HT1080 (cell line): ENCODE measurements around the gene KRTAP13-4. TPM values are rescaled to one million over a fixed set of nuclear protein-coding genes. Genes with fewer than 3 reads are reported as not detected.

Source experiments
- DNase-seq: peaks from one replicate; pipeline ENCODE4 v3.0.0-alpha.2; 2015; ENCODE audit warnings: low read depth
- polyA plus RNA-seq, 2 experiments: library from polyadenylated mRNA; depleted of rRNA; stranded (reverse); fragments of >200 nt; gene quantifications; 2 replicates each; pipeline ENCODE4 v1.2.3, GENCODE V29; 2015
- total RNA-seq: library from RNA; depleted of rRNA; stranded (reverse); fragments of >200 nt; shearing (Covaris generic); gene quantifications from 2 replicates; pipeline ENCODE4 v1.2.3, GENCODE V29; 2014; rRNA removed

Gene KRTAP13-4, protein sequence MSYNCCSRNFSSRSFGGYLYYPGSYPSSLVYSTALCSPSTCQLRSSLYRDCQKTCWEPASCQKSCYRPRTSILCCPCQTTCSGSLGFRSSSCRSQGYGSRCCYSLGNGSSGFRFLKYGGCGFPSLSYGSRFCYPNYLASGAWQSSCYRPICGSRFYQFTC
- not detected in 2 replicates for total RNA-seq
- not detected in 2 replicates for polyA plus RNA-seq (2015; cell fraction: cytosol; rRNA removed)
- not detected in 2 replicates for polyA plus RNA-seq (2015; cell fraction: nucleus; rRNA removed)

DNA sequence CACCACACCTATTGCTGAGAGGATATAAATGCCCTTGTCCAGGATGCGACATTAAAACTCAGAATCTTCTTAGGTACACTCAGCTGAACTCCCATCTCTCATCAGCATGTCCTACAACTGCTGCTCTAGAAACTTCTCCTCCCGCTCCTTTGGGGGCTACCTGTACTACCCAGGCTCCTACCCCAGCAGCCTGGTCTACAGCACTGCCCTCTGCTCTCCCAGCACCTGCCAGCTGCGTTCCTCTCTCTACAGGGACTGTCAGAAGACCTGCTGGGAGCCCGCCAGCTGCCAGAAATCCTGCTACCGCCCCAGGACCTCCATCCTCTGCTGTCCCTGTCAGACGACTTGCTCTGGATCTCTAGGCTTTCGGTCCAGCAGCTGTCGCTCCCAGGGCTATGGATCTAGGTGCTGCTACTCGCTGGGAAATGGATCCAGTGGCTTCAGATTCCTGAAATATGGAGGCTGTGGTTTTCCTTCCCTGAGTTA, at the start of gene KRTAP13-4:
TSS of gene KRTAP13-4 (plus strand) at position 51 of the 486 bp plus-strand sequence. CDS start at position 107, 56 bp downstream.
- DNase-seq: no peak

DNA sequence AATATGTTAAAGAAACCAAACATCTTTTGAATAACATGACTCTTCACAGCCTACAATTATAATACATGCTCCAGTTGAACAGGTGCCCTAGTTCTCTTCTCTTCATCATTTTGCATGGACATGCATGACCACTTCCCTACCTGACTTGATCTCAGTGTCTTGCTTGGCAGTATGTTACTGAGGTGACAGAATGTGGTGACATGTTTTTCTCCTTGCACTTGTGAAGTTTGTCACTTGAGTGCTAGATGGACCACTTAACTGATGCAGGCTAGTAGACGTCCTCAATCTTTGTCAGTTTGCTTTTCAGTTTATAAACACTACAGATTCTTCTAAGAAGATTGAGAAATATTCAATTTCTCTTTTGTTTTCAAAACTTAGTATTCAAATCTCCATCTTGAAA, 47.8 kb upstream of the KRTAP13-4 start:
- DNase-seq: no peak

DNA sequence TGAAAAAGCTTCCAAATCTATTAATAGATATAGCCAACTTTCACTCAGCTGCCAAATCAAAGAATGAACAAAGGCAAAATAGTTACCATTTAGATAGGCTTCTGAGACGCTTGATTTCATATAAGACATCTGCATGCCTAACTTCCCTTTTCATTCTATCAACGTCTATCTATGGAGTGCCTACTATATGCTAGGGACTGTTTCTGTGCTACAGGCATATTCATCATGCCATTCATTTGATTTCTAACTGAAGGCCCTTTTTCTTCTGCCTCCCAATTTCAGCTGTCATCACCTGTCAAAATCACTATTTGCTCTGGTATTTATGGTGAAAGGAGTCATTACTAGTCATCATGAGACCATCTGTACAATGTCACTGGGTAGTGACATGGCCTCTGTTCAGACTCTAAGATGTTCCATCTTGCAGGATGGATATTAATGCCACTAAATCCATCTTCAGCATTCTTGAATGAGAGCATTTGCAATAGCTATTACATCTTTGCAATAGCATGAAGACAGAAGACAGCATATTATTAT, 38.5 kb upstream of the KRTAP13-4 start:
- DNase-seq: no peak

DNA sequence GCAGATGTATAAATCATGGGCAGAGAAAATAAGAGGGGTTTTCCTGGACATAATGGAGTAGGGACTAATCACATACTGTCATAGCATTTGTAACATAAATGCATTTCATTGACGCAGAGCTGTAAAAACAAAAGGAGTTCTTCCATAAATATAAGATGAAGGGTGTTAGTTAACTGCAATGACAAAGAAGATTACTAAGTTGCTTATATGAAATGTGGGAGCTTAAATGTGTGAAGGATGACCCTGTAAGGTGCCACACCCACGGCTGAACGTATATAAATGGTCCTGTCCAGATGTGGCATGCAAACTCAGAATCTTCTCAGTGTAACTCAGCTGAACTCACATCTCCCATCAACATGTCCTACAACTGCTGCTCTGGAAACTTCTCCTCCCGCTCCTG, 34.3 kb upstream of the KRTAP13-4 start, which contains the start of gene KRTAP13-1:
TSS of gene KRTAP13-1 (plus strand) at position 301 of the 400 bp plus-strand sequence. CDS start at position 357, 56 bp downstream.
- DNase-seq: no peak

DNA sequence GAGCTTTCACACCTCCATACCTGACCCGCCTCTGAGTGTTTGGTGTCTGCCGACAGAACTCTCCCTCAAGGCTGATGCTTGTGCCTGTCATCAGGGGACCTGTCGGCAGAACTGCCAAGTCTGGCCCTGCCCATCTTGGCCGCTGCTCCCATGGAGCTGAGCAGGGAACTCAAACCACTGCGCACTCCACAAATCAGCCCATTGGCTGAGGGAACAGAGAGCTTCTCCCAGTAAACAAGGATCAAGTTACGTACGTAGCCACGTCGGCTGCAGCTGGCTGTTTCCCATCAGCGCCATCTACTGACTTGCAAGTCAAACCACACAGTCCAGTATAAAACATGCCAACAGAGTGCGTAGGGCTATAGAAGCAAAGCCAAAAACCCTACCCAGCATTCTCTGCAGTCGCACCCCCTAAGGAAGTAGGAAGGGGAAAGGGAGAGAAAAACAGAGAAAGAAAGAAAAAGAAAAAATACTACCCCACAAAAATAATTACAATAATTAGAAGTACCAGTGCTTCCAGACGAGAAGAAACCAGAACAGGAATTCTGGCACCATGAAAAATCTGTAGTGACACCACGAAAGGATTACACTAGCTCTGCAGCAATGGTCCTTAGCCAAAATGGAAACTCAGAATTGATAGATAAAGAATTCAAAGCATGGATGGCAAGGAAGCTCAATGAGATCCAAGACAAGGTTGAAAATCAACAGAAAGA, 21.1 kb upstream of the KRTAP13-4 start:
- peak; percentile 81 for DNase-seq

DNA sequence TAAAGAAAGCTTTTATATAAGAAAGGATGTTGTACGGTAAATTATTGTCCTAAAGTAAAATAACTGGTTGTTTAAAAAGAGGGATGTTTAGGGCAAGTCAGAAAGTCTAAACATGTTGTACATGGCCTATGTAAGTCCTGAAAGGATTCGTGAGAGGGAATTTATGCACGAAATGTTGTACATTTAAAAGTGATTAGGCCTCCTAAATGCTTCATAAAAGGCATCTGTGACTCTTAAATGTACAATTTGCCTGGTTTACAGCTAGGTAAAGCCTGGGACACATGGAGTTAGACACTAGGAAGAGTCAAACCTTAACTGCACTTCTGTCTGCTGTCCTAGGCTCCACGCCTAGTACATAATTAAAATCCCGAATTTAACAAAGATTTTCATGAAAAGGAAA, 14.0 kb upstream of the KRTAP13-4 start:
- DNase-seq: no peak

DNA sequence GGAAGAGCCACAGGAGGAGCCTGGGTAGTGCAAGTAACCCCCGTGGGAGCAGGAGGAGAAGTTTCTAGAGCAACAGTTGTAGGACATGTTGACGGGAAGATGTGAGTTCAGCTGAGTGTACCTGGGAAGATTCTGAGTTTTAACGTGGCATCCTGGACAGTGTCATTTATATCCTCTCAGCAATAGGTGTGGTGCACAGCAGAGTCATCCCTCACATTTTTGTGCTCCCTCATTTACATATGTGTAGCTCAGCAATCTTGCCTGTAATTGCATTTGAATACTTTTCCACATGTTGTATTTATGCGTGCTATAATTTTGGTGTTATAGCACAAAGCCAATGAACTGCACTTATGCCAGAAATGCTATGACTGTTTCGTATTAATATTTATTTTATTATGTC, 4.2 kb upstream of the KRTAP13-4 start, which contains the start of gene KRTAP13-3:
TSS of gene KRTAP13-3 (minus strand) at position 101 of the 400 bp plus-strand sequence. CDS start at position 87, 14 bp downstream.
- no peak for DNase-seq

DNA sequence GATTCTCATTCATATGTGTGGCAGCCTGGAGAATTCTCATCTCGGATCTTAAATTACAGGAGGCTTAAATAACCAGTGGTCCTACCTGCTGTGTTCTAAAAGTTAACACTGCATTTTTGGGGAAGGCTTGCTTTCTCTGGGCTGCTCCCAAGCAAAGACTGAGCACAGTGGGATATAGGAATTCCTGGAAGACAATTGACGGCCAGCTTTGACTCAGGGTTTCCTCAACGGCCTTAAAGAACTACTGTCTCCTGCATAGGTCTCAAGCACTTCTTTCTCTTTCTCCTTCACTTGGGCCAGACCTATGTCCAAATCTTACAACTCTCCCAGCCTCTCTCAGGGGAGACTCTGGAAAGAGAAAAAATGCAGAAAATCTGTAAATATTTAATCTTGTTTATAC, 3.3 kb upstream of the KRTAP13-4 start:
- no peak for DNase-seq

DNA sequence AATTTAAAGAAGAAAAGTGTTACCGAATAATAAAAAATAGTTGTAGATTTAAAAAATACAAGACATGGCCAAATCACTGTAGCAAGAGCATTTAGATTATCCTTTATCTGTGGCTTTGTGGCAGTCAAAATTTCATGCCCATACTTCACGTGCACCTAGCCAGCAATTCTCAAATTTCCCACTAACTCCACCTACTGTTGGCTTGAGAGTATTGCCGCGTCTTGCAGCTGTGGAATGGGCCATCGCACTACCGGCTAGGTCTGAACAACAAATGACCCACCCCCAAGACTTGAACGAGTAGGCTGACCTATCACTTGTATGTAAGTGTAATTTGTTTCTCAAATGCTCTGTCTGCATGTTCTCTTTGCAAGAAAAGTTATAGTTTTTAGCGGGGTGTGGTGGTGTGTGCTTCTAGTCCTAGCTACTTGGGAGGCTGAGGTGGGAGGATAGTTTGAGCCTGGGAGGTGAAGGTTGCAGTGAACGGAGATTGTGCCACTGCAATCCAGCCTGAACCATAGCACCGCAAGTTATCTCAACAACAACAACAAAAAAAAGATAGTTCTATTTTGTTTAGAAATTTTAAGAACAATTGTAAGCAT, 4.1 kb downstream of the KRTAP13-4 start:
- DNase-seq: peak; percentile 39

DNA sequence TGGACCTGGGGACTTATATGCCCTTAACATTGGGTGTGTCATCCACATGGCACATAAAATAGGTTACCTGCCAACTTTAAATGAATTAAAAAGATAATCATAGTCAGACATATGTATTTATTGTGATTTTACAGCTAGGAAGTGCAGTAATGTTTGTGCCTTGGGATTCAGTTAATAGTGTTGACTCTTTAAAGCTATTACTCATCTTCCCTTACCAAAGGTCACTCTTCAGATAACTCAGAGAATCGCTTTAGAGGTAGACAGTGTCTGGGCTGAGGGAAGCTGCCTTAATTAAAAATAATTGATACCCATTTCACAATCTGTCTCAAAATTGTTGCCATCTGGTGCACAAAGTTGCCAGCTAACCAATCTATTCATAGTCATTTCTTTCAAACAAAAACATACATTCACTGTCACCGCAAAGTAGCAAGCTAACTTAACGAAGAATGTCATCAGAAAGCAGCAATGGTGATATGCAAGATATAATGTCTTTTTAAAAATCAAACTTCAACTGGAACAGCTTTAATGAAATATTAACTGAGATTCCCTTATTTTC, 7.1 kb downstream of the KRTAP13-4 start:
- DNase-seq: no peak

DNA sequence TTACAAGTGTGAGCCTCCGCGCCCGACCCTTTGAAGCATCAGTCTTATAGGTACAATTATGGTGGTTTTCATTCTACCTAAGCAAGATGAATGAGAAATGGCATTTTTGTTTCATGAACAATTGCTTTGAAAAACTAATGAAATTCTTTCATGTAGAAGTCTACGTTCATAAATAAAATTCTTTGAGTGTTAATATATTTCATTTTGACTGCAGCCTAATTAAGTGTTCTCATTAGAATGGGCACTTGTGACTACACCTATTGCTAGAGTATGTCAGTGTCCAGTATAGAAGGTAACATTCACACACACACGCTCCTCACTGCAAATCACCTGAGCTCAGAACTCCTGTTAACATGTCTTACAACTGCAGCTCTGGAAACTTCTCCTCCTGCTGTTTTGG, 10.0 kb downstream of the KRTAP13-4 start, which contains the start of gene KRTAP15-1:
TSS of gene KRTAP15-1 (plus strand) at position 301 of the 400 bp plus-strand sequence. CDS start at position 354, 53 bp downstream.
- no peak for DNase-seq

DNA sequence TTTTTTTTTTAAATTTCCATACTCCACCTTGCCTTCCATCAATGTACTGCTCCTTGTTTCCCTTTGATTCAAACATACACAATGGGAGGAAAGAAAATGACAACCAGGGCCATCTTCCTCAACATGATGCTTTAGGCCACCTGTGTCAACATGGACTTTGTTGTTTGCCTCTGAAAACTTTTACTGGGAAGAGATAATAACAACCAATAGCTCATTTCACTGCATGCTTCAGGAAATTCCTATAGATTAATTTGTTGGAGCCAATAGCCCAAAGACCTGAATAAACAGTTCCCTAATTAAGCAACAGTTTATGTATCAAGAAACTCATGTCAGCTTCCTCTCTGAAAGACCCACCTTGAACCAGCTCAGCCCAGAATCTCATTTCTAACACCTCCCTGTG, 13.2 kb downstream of the KRTAP13-4 start:
- DNase-seq: no peak

DNA sequence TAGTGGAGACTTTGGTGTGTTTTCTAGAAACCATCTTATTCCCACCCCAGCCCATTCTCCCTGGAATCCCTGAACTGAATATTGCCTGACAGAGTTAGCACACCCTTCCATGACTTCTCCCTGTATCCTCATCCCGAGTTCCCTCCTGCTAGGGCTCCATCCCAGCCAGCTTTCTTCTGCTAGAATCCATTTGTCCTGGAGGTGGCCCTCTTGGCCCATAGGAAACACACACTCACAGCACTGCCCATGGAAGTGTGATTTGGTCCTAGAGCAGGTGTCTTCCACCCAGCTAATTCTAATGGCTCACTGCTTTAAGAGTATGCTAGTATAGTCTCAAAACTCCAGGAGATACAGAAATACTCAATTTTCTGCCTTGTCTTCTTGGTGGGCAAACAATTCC, 14.2 kb downstream of the KRTAP13-4 start:
- DNase-seq: no peak

DNA sequence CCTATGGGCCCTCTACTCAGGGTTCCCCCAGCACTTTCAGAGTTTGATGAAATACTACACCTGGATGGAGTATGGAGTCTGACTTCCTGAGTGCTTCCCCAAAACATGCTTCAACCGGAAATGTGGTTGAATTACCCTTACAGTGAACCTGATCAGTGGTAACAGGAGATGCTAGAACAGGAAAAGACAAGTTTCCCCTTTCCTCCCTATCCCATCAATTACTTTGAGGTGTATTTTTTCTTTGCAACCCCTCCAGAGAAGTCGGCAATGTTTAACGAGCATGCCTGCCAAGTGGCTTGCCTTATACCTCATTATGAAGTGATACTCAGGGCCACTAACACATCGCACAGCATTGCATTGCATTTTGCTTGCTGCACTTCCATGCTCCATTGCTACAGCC, 17.0 kb downstream of the KRTAP13-4 start:
- DNase-seq: peak; percentile 1

DNA sequence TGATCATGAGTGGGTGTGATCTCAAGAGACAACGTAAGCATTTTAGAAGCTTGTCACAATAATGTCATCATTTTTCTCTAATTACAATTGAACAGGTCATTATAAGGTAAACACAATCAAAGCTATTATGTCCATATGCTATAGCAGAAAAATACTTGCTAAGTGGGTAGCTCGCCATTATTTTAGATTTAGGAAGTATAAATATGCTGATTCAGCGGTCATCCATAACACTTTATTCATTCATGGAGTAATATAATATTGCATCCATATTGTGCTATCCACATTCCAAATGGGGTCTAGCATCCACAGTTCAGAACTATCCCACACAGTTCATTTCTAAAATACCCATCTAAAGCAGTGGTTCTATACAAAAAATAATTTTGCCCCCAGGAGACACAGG, 18.5 kb downstream of the KRTAP13-4 start:
- no peak for DNase-seq

DNA sequence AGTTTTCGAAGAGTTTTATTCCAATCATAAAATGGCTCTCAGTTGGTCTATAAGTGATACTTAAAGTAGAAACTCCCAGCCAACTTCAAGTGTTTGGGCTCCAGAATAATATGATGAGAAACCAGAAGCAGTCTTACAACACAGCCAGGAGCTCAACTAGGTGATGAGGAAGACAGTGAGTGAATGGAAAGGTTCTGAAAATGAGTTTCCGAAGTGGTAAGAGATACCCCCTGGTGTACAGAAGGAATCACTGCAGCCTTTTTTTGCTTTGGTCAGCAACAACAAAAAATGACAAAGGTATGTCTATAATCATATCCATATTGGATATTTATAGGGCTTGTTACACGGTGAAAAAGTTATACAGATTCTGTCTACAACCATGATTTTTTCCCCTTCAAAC, 33.7 kb downstream of the KRTAP13-4 start:
- DNase-seq: peak; percentile 36

DNA sequence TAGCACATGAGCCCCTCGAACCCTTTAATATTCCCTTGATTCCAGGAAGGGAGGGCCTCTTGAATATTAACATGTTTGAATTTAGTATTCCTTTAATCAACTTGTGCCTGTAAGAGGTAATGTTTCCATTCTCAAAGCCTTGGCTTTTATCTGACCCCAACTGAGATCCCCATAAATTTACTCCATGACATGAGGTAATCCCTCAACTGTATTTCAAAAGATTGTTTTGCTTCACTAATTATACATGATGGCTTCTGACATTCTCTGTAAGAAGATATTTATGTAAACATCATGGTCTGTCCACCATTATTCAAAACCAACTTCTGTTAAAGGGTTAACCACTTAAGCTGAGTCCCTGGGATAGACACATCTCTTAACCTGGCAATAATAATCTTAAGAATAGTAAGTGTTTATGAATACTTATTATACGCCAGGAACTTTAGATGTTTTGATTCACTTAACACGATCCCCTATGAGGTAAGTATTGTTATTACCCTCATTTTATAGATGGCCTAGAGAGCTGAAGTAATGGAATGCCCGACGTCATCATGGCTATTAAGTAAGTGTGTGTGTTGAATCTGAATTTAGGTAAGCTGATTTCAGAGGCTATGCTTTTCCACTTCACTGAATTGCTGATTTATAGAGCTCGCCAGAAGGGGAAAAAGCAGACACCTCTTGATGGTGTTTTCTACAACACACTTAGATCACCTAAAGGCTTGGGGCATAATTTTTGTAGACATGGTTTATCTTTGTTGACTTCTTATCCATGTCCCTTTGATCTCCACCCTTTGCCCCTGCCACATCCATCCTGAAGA, 39.1 kb downstream of the KRTAP13-4 start:
- no peak for DNase-seq

DNA sequence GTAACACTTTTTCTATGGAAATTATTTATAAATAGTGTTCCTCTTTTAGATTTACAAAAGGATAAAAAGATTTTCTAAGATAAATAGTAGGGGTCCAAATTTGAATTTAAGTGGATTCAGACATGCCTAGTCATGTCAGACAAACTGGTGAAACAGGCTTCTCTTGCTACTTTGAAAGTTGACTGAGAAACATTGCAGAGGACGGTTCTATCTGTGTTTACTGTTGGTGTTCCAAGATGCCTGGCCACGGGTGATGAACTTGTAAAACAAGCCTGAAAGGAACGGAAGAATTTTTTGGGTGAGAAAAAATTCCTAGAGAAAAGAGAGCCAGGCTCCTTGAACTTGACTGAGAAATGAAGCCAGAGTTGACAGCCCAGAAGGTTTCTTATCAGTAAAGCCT, 48.0 kb downstream of the KRTAP13-4 start:
- no peak for DNase-seq

DNA sequence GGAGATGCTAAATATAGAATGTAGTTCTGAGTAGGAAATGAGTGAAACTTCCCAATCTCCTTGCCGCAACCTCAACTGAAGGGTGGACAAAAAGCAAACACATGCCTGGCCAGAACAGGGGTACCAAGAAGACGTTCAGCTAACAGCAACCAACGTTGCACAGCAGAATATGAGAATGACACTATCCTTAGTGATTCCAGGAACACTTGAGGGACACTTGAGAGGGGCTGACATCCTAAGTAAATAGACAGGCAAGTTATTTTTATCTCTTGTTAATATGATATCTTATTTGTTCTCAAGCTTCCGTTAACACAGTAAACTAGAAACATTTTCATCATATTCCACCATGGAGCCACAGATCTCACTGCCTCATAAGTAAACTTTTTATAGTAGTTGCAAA, 49.2 kb downstream of the KRTAP13-4 start:
- DNase-seq: no peak

DNA sequence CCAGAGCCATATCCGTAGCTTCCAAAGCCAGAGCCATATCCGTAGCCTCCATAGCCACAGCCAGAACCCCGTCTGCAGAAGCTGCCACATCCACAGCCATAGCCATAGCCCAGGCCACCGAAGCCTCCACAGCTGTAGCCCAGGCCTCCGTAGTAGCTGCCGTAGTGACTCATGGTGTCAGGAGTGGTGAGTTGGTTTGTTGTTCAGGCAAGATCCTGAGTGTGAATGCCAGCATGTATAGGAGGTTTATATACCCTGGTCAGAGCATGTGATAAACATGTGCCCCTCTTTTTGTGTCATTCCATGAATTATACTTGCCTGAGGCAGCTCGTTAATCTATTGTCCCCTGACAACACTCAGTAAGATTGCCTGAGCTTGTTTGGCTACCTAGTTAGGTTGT, 50.1 kb downstream of the KRTAP13-4 start, which contains the start of gene KRTAP19-1:
TSS of gene KRTAP19-1 (minus strand) at position 223 of the 400 bp plus-strand sequence. CDS start at position 173, 50 bp downstream.
- peak; percentile 37 for DNase-seq
